Left lung (tissue), 10 donors: ENCODE measurements around the gene ACTR3. TPM values are rescaled to one million over a fixed set of nuclear protein-coding genes. Genes with fewer than 3 reads are reported as not detected.

Experiments
- ATAC-seq: fragments of 200-7000 bp; cut with Tn5 transposase; one replicate; pipeline ENCODE4 v1.9.1; 2020; ENCODE audit warnings: moderate library complexity
- DNase-seq, 4 donors: peaks; one replicate each; pipeline ENCODE4 v3.0.0-alpha.2; 2013 to 2020
- H3K27ac ChIP-seq, 2 donors: fragments of 200-600 bp; sonication (generic) in 1 of 2; one replicate each; pipeline versions ENCODE4 v1.5.0 to v1.8.0; 2020 to 2021
- H3K27me3 ChIP-seq, 2 donors: fragments of 200-600 bp; sonication (generic) in 1 of 2; one replicate each; pipeline versions ENCODE4 v1.5.0 to v1.8.0; 2020 to 2021
- H3K36me3 ChIP-seq, 2 donors: fragments of 200-600 bp; sonication (generic) in 1 of 2; one replicate each; pipeline versions ENCODE4 v1.5.0 to v1.8.0; 2020 to 2021
- H3K4me1 ChIP-seq, 2 donors: fragments of 200-600 bp; one replicate each; pipeline ENCODE4 v1.8.0; 2021
- H3K4me3 ChIP-seq, 2 donors: fragments of 200-600 bp; sonication (generic) in 1 of 2; one replicate each; pipeline versions ENCODE4 v1.5.0 to v1.8.0; 2020 to 2021; ENCODE audit warnings: mild to moderate bottlenecking in 1 of 2
- H3K9me3 ChIP-seq, 2 donors: fragments of 200-600 bp; sonication (generic) in 1 of 2; one replicate each; pipeline versions ENCODE4 v1.5.0 to v1.8.0; 2020 to 2021
- CTCF ChIP-seq, 2 donors: fragments of 200-600 bp; sonication (generic) in 1 of 2; IDR thresholded peaks; one replicate each; pipeline versions ENCODE4 v1.5.0 to v1.8.0; 2021; ENCODE audit warnings: antibody characterized with exemption in 2 of 2
- intact Hi-C, 2 donors: fragments of 100-400 bp; cut with DNase I; formaldehyde crosslinking; loops; one replicate each; pipeline versions ENCODE4 v1.11.2 to v1.14.2; 2022
- polyA plus RNA-seq, 6 donors: library from polyadenylated mRNA; unstranded; fragments of 120-200 nt; gene quantifications; one replicate each; pipeline ENCODE4 v1.2.1, GENCODE V29; 2013; ENCODE audit not compliant: insufficient read length in 6 of 6
- total RNA-seq, 2 donors: library from RNA; stranded (reverse); fragmentation: NEBNext Ultra II Directional; extraction: Animal tissue kit (Norgen Biotek cat#: 25700); gene quantifications; one replicate each; pipeline ENCODE4 v1.2.1, GENCODE V29; 2021
- donor health status: DM: no; HTN: yes; CAD: no.
- donor health status: DM: no; HTN: no; CAD: no.

ACTR3 gene
- total and polyA plus RNA-seq, 8 donors, result 151 to 324 (median 161) TPM

- Histone ChIP-seq H3K4me3 (no peak overlapping the region), H3K4me1 (peaks cover 59 to 100% of the 10 kb centered on the region in 2 donors), H3K27me3 (no peaks in the 10 kb centered on the region), H3K9me3 (no peaks in the 10 kb centered on the region), H3K27ac (no peak overlapping the region), H3K36me3 (peaks cover 0 to 12% of the 10 kb centered on the region in 2 donors)
- ATAC-seq (no peak), DNase-seq (no peak)
- intact Hi-C loops, result no loop called here
- TF ChIP-seq CTCF (IDR thresholded peaks at IDR 0.05), result no peak
Measured at GRCh38 chr2:113898081-113898480, 8.2 kb downstream of the ACTR3 start.

GRCh38 chr2:113899166-113899565 lies 9.3 kb downstream of the ACTR3 start:
- H3K4me1 ChIP-seq, result peaks cover 48 to 100% of the 10 kb centered on the region in 2 donors
- H3K36me3 ChIP-seq, result peaks cover 0 to 5% of the 10 kb centered on the region in 2 donors
- ATAC-seq (no peak), DNase-seq (no peak)
- intact Hi-C loops, result no loop called here
- H3K27me3 ChIP-seq, result no peaks in the 10 kb centered on the region
- H3K9me3 ChIP-seq, result no peaks in the 10 kb centered on the region
- H3K27ac ChIP-seq, result no peak overlapping the region
- H3K4me3 ChIP-seq, result no peak overlapping the region
- no peak for TF ChIP-seq CTCF (IDR thresholded peaks at IDR 0.05)

GRCh38 chr2:113901943-113902342 lies 12.1 kb downstream of the ACTR3 start:
- H3K9me3 ChIP-seq, result no peaks in the 10 kb centered on the region
- intact Hi-C loops, result no loop called here
- no peaks in the 10 kb centered on the region for H3K27me3 ChIP-seq
- no peak overlapping the region for H3K4me3 ChIP-seq
- no peak for TF ChIP-seq CTCF (IDR thresholded peaks at IDR 0.05)
- no peak overlapping the region for H3K27ac ChIP-seq
- H3K4me1 ChIP-seq, result peaks cover 25 to 99% of the 10 kb centered on the region in 2 donors
- DNase-seq (no peak), ATAC-seq (no peak)
- peaks cover 0 to 8% of the 10 kb centered on the region in 2 donors for H3K36me3 ChIP-seq

GRCh38 chr2:113905886-113906285 lies 16.0 kb downstream of the ACTR3 start:
- no peaks in the 10 kb centered on the region for H3K9me3 ChIP-seq

GRCh38 chr2:113906647-113907046 lies 16.8 kb downstream of the ACTR3 start:
- no peaks in the 10 kb centered on the region for H3K9me3 ChIP-seq
- no peak overlapping the region for H3K4me3 ChIP-seq
- TF ChIP-seq CTCF (IDR thresholded peaks at IDR 0.05), result no peak
- intact Hi-C loops, result no loop called here
- peaks cover 0 to 99% of the 10 kb centered on the region in 2 donors for H3K4me1 ChIP-seq
- peaks cover 0 to 3% of the 10 kb centered on the region in 2 donors for H3K36me3 ChIP-seq
- no peaks in the 10 kb centered on the region for H3K27me3 ChIP-seq
- H3K27ac ChIP-seq, result peak overlapping the region in 1 of 2 donors; percentile 13
- DNase-seq (no peak), ATAC-seq (no peak)

More at GRCh38 chr2:113905886-113906285, 16.0 kb downstream of the ACTR3 start:
- Histone ChIP-seq H3K4me1 (peaks cover 0 to 99% of the 10 kb centered on the region in 2 donors), H3K4me3 (no peak overlapping the region), H3K27ac (peak overlapping the region in 1 of 2 donors; percentile 13), H3K27me3 (no peaks in the 10 kb centered on the region), H3K36me3 (peaks cover 0 to 8% of the 10 kb centered on the region in 2 donors)
- ATAC-seq (no peak), DNase-seq (no peak)
- intact Hi-C loops, result no loop called here
- no peak for TF ChIP-seq CTCF (IDR thresholded peaks at IDR 0.05)
